GM12872 (cell line): ENCODE measurements around the gene SEMA4B.
A peak's percentile ranks its signal among the peaks of the same experiment; 100 is the strongest.

ENCODE experiments used
- CTCF ChIP-seq: IDR thresholded peaks from 3 replicates; pipeline ENCODE4 v1.5.1; 2011; ENCODE audit warnings: low read depth, mild to moderate bottlenecking, low read length, moderate library complexity; ENCODE audit not compliant: insufficient read depth

The SEMA4B gene

GRCh38 chr15:90232941-90233386 lies 31.8 kb downstream of the SEMA4B start:
- peak; percentile 63 for TF ChIP-seq CTCF

DNA sequence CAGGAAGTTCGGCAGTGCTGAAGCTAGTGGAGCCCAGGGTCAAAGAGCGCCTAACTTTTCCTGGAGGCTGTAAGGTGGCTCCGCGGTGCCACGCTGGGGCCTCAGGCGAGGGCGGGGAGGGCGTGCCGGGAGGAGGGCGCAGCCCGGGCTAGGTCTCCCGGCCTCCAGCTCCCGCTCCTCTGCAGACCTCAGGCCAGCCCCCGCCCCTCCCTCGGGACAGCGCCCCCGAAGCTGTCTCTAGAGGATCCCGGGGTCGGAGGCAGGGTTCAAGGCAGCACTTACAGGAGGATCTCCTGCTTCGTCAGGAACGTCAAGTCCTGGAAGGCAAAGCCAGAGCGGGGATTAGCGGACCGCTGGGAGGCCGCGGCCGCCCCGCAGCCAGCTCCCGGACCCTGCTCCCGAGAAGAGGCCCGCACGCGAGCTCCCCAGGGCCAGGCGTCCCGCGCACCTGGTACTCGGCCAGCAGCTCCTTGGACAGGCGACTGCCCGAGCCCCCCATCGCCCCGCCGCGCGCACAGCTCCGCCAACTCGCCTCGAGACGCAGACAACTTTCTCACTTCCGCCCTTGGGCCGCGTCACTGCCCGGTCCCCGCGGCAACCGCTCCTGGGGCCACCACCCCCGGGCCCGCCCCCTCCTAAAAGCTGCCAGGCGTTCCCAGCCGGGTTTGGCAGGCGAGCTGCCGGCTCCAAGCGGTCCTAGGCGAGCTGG lies 32.4 kb downstream of the SEMA4B start, which contains the start of gene CIB1:
Gene CIB1, minus strand, starts transcription at position 555 of the 709 bp plus-strand sequence. Its CDS starts 56 bp downstream, at position 499.
- TF ChIP-seq CTCF = no peak

DNA sequence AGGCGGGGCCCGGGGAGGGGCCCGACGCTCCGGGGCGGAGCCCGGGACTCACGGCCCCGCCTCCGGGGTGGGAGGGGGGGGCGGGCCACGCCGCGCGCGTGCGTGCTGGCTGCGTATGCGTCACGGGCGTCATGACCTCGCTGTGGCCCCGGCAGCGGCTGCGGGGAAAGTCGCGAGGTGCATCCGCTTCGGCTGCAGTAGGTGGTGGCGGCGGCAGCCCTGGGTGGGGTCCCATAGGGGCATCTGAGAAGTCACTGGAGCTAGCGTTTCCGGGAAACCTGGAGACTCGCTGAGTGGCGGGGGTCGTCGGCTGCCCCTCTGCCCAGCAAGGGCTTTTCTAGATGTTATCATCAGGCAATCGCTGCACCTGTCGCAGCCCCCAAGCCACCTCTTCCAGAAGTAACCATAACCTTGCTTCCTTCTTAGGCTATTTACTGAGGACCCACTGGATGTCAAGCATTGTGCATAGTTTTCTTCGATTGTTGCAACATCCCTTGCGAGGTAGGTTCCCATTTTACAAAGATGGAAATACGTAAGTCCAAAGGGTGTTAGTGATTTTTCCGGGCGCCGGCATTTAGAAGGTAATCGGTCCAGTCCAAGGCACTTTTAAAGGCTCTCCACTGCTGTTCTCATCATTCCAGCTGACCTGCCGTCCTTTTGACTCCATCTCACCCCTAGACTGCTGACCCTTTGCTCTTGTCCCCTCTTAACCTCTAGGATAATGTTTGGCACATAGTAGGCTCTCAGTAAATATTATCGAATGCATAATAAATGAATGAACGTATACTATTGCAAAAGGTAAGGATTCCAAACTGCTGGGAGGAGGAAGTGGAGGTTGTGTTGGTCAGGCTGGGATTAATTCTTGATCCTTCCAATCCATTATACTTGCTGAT lies 33.2 kb downstream of the SEMA4B start, which contains the start of gene GDPGP1:
Gene GDPGP1, plus strand, starts transcription at position 114 of the 893 bp plus-strand sequence. CDS start 6,700 bp downstream, outside the sequence.
- no peak for TF ChIP-seq CTCF

GRCh38 chr15:90239371-90239770 lies 38.2 kb downstream of the SEMA4B start:
- TF ChIP-seq CTCF = no peak

GRCh38 chr15:90240856-90241255 lies 39.7 kb downstream of the SEMA4B start:
- no peak for TF ChIP-seq CTCF

DNA sequence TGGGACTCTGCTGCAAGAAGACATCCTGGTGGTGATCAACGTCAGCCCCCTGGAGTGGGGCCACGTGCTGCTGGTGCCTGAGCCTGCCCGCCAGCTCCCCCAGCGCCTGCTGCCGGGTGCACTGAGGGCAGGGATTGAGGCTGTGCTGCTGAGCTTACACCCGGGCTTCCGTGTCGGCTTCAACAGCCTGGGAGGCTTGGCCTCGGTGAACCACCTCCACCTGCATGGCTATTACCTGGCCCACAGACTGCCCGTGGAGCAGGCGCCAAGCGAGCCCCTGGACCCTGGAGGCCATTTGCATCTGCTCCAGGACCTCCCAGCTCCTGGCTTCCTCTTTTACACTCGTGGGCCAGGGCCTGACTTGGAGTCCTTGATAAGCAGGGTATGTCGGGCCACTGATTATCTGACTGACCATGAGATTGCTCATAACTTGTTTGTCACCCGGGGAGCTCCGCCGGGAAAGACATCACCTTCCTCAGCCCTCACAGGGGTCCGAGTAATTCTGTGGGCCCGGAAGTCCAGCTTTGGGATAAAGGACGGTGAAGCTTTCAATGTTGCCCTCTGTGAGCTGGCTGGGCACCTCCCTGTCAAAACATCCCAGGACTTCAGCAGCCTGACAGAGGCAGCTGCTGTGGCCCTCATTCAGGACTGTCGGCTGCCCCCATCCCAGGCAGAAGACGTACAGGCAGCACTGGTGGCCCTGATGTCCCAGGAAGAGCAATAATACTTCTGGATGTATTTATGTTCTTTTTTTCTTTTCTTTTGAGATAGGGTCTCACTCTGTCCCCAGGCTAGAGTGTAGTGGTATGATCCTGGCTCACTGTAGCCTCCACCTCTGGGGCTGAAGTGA lies 40.4 kb downstream of the SEMA4B start:
- TF ChIP-seq CTCF = no peak
